ENCODE data around the gene REN. TPM values are rescaled to one million over a fixed set of nuclear protein-coding genes. Genes with fewer than 3 reads are reported as not detected.

Gene REN
- total and polyA plus RNA-seq, 7 donors = not detected

GRCh38 chr1:204105131-204105515, 61.0 kb downstream of the REN start:
- intact Hi-C loops (cut with DNase I) = no loop called here
- H3K27me3 ChIP-seq (ENCODE audit: insufficient read depth in 3 of 3, low read length in 2 of 3) = no peaks in the 10 kb centered on the region
- no peaks in the 10 kb centered on the region for H3K36me3 ChIP-seq (ENCODE audit: insufficient read depth in 1 of 2, low read depth in 1 of 2)
- no peak overlapping the region for H3K27ac ChIP-seq
- H3K4me1 ChIP-seq = peaks cover 56% of the 10 kb centered on the region
- no peak overlapping the region for H3K4me3 ChIP-seq
- TF ChIP-seq CTCF (IDR thresholded peaks at IDR 0.05) = no peak
- ATAC-seq (no peak), DNase-seq (no peak)
- 84 to 86% (median 85%) methylated on average over 5 to 6 of the region's 6 CpGs for WGBS, 3 donors
- H3K9me3 ChIP-seq = no peaks in the 10 kb centered on the region

Other genes starting within 250 kb of the REN start
- gene SOX13, start 93.2 kb downstream of the REN start, total RNA-seq = 10 to 100 TPM in 2 of 4 donors, 1 to 10 TPM in 2; 8.5 to 19.6 (median 9.4) TPM
- 10 to 100 TPM in 1 of 3 donors, 1 to 10 TPM in 2; 5.2 to 13.1 (median 9.4) TPM for gene SOX13, start 93.2 kb downstream of the REN start, polyA plus RNA-seq
- gene ETNK2, start 14.3 kb downstream of the REN start, total RNA-seq = 1 to 10 TPM in 2 of 4 donors, under 1 TPM in 2; 0.88 to 1.7 (median 1.0) TPM
- 1 to 10 TPM in 2 of 3 donors, under 1 TPM in 1; 0.62 to 1.7 (median 1.3) TPM for gene ETNK2, start 14.3 kb downstream of the REN start, polyA plus RNA-seq
- not detected for gene KISS1, start 30.2 kb upstream of the REN start, total RNA-seq
- gene KISS1, start 30.2 kb upstream of the REN start, polyA plus RNA-seq = under 1 TPM in 1 of 3 donors, not detected in 2; 0.18 TPM
- gene GOLT1A, start 47.7 kb upstream of the REN start, total RNA-seq = not detected
- 1 to 10 TPM in 1 of 3 donors, under 1 TPM in 2; 0.30 to 7.1 (median 0.37) TPM for gene GOLT1A, start 47.7 kb upstream of the REN start, polyA plus RNA-seq
- 1 to 10 TPM; 1.5 to 7.1 (median 4.8) TPM for gene PLEKHA6, start 193.6 kb upstream of the REN start, total RNA-seq
- 1 to 10 TPM in 2 of 3 donors, under 1 TPM in 1; 0.92 to 1.7 (median 1.2) TPM for gene PLEKHA6, start 193.6 kb upstream of the REN start, polyA plus RNA-seq
- 10 to 100 TPM; 15.5 to 35.2 (median 26.0) TPM for gene PPP1R15B, start 245.5 kb upstream of the REN start, total RNA-seq
- 10 to 100 TPM; 12.2 to 23.9 (median 12.9) TPM for gene PPP1R15B, start 245.5 kb upstream of the REN start, polyA plus RNA-seq

All from psoas muscle (tissue), 8 donors.